K562 (cell line): ENCODE measurements around the gene HNRNPA3. TPM values are rescaled to one million over a fixed set of nuclear protein-coding genes. Genes with fewer than 3 reads are reported as not detected.

ENCODE experiments used
- ARID4B ChIP-seq: sonication (generic); formaldehyde crosslinking; IDR thresholded peaks from 2 replicates; pipeline ENCODE4 v1.8.0; 2022; ENCODE audit warnings: mild to moderate bottlenecking, missing genetic modification reagents
- ATF3 ChIP-seq, 2 experiments: fragments of 450-650 bp in 1 of 2; sonication (generic) in 1 of 2; formaldehyde crosslinking in 1 of 2; IDR thresholded peaks in 1 of 2; conservative IDR thresholded peaks in 1 of 2; 2 replicates each; pipeline versions ENCODE4 v1.6.1 to v1.8.1; 2016 to 2023; ENCODE audit warnings: mild to moderate bottlenecking in 2 of 2, moderate library complexity in 2 of 2, inconsistent platforms in 1 of 2, missing genetic modification reagents in 1 of 2
- E4F1 ChIP-seq: fragments of 250-450 bp; sonication (Bioruptor Pico); IDR thresholded peaks from 2 replicates; pipeline ENCODE4 v1.5.0; 2021; ENCODE audit warnings: mild to moderate bottlenecking, borderline replicate concordance
- HDGF ChIP-seq: fragments of 450-650 bp; IDR thresholded peaks from 2 replicates; pipeline ENCODE4 v1.6.1; 2016
- KHSRP ChIP-seq: fragments of 450-650 bp; IDR thresholded peaks from 2 replicates; pipeline ENCODE4 v1.6.1; 2017
- RAD51 ChIP-seq: fragments of 450-650 bp; IDR thresholded peaks from 2 replicates; pipeline ENCODE4 v1.7.1; 2016; ENCODE audit warnings: low read depth, mild to moderate bottlenecking, borderline replicate concordance
- SMAD1 ChIP-seq: fragments of 150-350 bp; IDR thresholded peaks from 2 replicates; pipeline ENCODE4 v1.6.1; 2014; ENCODE audit warnings: low read length, low read depth; ENCODE audit not compliant: partially characterized antibody
- SMAD2 ChIP-seq: fragments of 150-350 bp; IDR thresholded peaks from 2 replicates; pipeline ENCODE4 v1.6.1; 2014; ENCODE audit warnings: low read depth, mild to moderate bottlenecking, low read length
- STAT5B ChIP-seq: fragments of 250-450 bp; sonication (Bioruptor Pico); IDR thresholded peaks from 2 replicates; pipeline ENCODE4 v1.8.0; 2021; ENCODE audit warnings: mild to moderate bottlenecking, inconsistent platforms
- TAF15 ChIP-seq: fragments of 200-400 bp; formaldehyde crosslinking; IDR thresholded peaks from 2 replicates; pipeline ENCODE4 v1.6.1; 2017; ENCODE audit warnings: mild to moderate bottlenecking, low read depth, low read length, moderate library complexity
- ZNF121 ChIP-seq: sonication (generic); formaldehyde crosslinking; conservative IDR thresholded peaks from 2 replicates; pipeline ENCODE4 v1.8.0; 2022; ENCODE audit warnings: missing genetic modification reagents
- ZNF133 ChIP-seq: fragments of 250-450 bp; sonication (Bioruptor Pico); IDR thresholded peaks from 2 replicates; pipeline ENCODE4 v1.4.0; 2020; ENCODE audit warnings: mild to moderate bottlenecking
- ZNF143 ChIP-seq: sonication (generic); formaldehyde crosslinking; IDR thresholded peaks from 2 replicates; pipeline ENCODE4 v1.9.0; 2022; ENCODE audit warnings: mild to moderate bottlenecking, missing genetic modification reagents
- ZNF217 ChIP-seq: sonication (generic); formaldehyde crosslinking; IDR thresholded peaks from 2 replicates; pipeline ENCODE4 v1.8.0; 2022; ENCODE audit warnings: mild to moderate bottlenecking, missing genetic modification reagents
- ZNF280B ChIP-seq: fragments of 250-450 bp; sonication (Bioruptor Pico); IDR thresholded peaks from 2 replicates; pipeline ENCODE4 v1.5.1; 2021; ENCODE audit warnings: mild to moderate bottlenecking
- polyA plus RNA-seq, 8 experiments: library from polyadenylated mRNA; depleted of rRNA in 4 of 8; stranded (reverse) in 5 of 8; unstranded in 3 of 8; fragments of >200 nt; fragmentation: Nextera tagmentation in 2 of 8; fragmentation: Illumina TruSeq in 1 of 8; extraction: Ambion mirVana in 2 of 8; extraction: Trizol in 1 of 8; gene quantifications; 2 replicates each; pipeline versions ENCODE4 v1.2.1 to v1.2.3, GENCODE V29; 2011 to 2014; ENCODE audit warnings: inconsistent platforms in 1 of 8, missing spikeins in 1 of 8
- total RNA-seq, 7 experiments: library from RNA; depleted of rRNA in 6 of 7; stranded (reverse); fragments of >200 nt in 6 of 7; fragmentation: Illumina TruSeq in 2 of 7; extraction: Trizol in 2 of 7; gene quantifications; 2 replicates each; pipeline versions ENCODE4 v1.2.1 to v1.2.3, GENCODE V29; 2011 to 2021; ENCODE audit warnings: low replicate concordance in 1 of 7

Gene HNRNPA3
- total and polyA plus RNA-seq, 9 of the 15 experiments (the other 6 are each of a cell fraction or from before 2014, with no cell fraction given) = 72.8 to 428 (median 192) TPM

- TF ChIP-seq ARID4B (no peak), STAT5B (CRISPR knock-in tag) (no peak), ATF3 (IDR thresholded peaks at IDR 0.05) (no peak), ATF3 (CRISPR knock-in tag; conservative IDR thresholded peaks at IDR 0.05) (no peak), E4F1 (CRISPR knock-in tag) (no peak), SMAD1 (no peak), RAD51 (no peak), ZNF133 (CRISPR knock-in tag) (no peak), KHSRP (no peak), HDGF (peak; percentile 81; the same call in 1 of the 2 replicates), SMAD2 (no peak), ZNF143 (CRISPR knock-in tag) (no peak), ZNF121 (CRISPR knock-in tag) (no peak), ZNF280B (CRISPR knock-in tag) (no peak), TAF15 (no peak), ZNF217 (CRISPR knock-in tag) (no peak)
Measured at GRCh38 chr2:177165061-177165583, 47.5 kb upstream of the HNRNPA3 start (continued).
